DND-41 (cell line): ENCODE results near the gene TBC1D22A.

Experiments used
- ATAC-seq: fragments of 200-7000 bp; cut with Tn5 transposase; 3 replicates; pipeline ENCODE4 v1.9.1; 2021; ENCODE audit warnings: low read depth; ENCODE audit not compliant: insufficient read depth
- DNase-seq: peaks from one replicate; pipeline ENCODE4 v3.0.0-alpha.2; 2020
- H2AFZ ChIP-seq: 2 replicates; pipeline ENCODE4 v1.6.0; 2012; ENCODE audit warnings: low read depth, low read length
- H3K27ac ChIP-seq: 2 replicates; pipeline ENCODE4 v1.5.1; 2012; ENCODE audit warnings: low read length, inconsistent platforms
- H3K27me3 ChIP-seq: fragments of 200-600 bp; sonication (generic); 2 replicates; pipeline ENCODE4 v1.6.0; 2012; ENCODE audit warnings: low read length, mild to moderate bottlenecking, inconsistent platforms; ENCODE audit not compliant: insufficient read depth, poor library complexity
- H3K36me3 ChIP-seq: 2 replicates; pipeline ENCODE4 v1.5.1; 2012; ENCODE audit warnings: low read length, inconsistent platforms; ENCODE audit not compliant: insufficient read depth
- H3K4me1 ChIP-seq: 2 replicates; pipeline ENCODE4 v1.5.1; 2012; ENCODE audit warnings: mild to moderate bottlenecking, low read length; ENCODE audit not compliant: insufficient read depth
- H3K4me2 ChIP-seq: 2 replicates; pipeline ENCODE4 v1.6.0; 2012; ENCODE audit warnings: mild to moderate bottlenecking, moderate library complexity, low read length, inconsistent platforms; ENCODE audit not compliant: insufficient read depth
- H3K4me3 ChIP-seq, 2 experiments: fragments of 200-600 bp in 1 of 2; shearing (Covaris generic) in 1 of 2; 2 replicates each; pipeline ENCODE4 v1.5.1; 2012 to 2016; ENCODE audit warnings: inconsistent platforms in 2 of 2, low read length in 2 of 2, mild to moderate bottlenecking in 2 of 2, low read depth in 1 of 2, moderate library complexity in 1 of 2
- H3K79me2 ChIP-seq: 2 replicates; pipeline ENCODE4 v1.6.0; 2012; ENCODE audit warnings: low read length, inconsistent platforms; ENCODE audit not compliant: insufficient read depth
- H3K9ac ChIP-seq: 2 replicates; pipeline ENCODE4 v1.6.0; 2012; ENCODE audit warnings: low read depth, mild to moderate bottlenecking, inconsistent platforms, low read length, moderate library complexity
- H3K9me3 ChIP-seq: 2 replicates; pipeline ENCODE4 v1.5.1; 2012; ENCODE audit warnings: low read length, moderate library complexity, mild to moderate bottlenecking, inconsistent platforms; ENCODE audit not compliant: insufficient read depth, severe bottlenecking
- H4K20me1 ChIP-seq: 2 replicates; pipeline ENCODE4 v1.6.0; 2012; ENCODE audit warnings: low read length; ENCODE audit not compliant: insufficient read depth
- EZH2 ChIP-seq: IDR thresholded peaks from 3 replicates; pipeline ENCODE4 v1.6.1; 2012; ENCODE audit warnings: borderline replicate concordance, low read depth, mild to moderate bottlenecking, moderate library complexity, low read length, inconsistent platforms; ENCODE audit not compliant: severe bottlenecking
- TF ChIP-seq, protein P1 (sequence below): IDR thresholded peaks from 2 replicates; pipeline ENCODE4 v1.5.1; 2012; ENCODE audit warnings: borderline replicate concordance, low read length, moderate library complexity, mild to moderate bottlenecking; ENCODE audit not compliant: poor library complexity, severe bottlenecking; ENCODE audit errors: extremely low read depth

The TBC1D22A gene

DNA sequence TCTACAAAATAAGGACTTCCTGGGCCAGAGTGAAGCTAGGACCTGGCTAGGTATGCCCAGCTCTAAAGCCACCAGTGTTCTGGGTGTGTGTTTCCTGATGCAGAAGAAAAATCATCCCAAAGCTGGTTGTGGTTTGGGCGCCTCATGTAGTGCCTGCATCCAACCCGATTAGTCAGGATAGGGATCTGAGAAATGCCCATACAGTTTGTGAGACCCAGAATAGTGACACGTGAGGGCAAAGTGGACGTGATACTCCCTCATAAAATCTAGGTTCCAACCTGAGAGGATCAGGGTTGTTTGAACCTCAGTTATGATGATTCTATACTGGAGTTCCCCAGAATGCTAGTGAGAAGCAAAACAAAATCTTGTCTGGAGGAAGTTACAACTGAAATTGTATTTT, 238.4 kb downstream of the TBC1D22A start:
- Histone ChIP-seq H3K79me2 (no peaks in the 10 kb centered on the region), H3K27me3 (no peaks in the 10 kb centered on the region), H3K4me1 (no peaks in the 10 kb centered on the region), H2AFZ (no peak overlapping the region), H3K4me2 (no peak overlapping the region), H4K20me1 (no peaks in the 10 kb centered on the region), H3K27ac (no peak overlapping the region), H3K9me3 (no peaks in the 10 kb centered on the region), H3K9ac (no peak overlapping the region), H3K4me3 (no peak overlapping the region), H3K36me3 (peaks cover 38% of the 10 kb centered on the region)
- TF ChIP-seq EZH2 = no peak
- TF ChIP-seq, protein P1, sequence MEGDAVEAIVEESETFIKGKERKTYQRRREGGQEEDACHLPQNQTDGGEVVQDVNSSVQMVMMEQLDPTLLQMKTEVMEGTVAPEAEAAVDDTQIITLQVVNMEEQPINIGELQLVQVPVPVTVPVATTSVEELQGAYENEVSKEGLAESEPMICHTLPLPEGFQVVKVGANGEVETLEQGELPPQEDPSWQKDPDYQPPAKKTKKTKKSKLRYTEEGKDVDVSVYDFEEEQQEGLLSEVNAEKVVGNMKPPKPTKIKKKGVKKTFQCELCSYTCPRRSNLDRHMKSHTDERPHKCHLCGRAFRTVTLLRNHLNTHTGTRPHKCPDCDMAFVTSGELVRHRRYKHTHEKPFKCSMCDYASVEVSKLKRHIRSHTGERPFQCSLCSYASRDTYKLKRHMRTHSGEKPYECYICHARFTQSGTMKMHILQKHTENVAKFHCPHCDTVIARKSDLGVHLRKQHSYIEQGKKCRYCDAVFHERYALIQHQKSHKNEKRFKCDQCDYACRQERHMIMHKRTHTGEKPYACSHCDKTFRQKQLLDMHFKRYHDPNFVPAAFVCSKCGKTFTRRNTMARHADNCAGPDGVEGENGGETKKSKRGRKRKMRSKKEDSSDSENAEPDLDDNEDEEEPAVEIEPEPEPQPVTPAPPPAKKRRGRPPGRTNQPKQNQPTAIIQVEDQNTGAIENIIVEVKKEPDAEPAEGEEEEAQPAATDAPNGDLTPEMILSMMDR = no peak
- DNase-seq (no peak), ATAC-seq (no peak)

DNA sequence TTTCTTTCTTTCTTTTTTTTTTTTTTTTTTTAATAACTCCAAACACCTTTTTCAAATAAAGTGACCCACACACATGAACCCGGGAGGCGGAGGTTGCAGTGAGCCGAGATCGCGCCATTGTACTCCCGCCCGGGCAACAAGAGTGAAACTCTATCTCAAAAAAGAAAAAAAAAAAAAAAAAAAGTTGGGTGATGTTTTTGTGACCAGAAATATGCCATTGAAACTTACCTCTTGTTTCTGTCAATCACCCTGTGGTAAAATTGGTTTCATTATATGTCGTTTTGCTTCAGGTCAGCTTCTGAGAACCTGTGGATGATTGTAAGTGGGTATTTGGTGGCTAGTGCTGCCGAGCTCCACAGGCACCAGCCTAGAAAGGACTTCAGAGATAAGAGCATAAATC, 238.8 kb downstream of the TBC1D22A start:
- no peak overlapping the region for H3K4me3 ChIP-seq
- TF ChIP-seq, protein P1 = no peak
- TF ChIP-seq EZH2 = no peak
- no peak overlapping the region for H3K27ac ChIP-seq
- H3K4me2 ChIP-seq = no peak overlapping the region
- no peaks in the 10 kb centered on the region for H3K27me3 ChIP-seq
- no peaks in the 10 kb centered on the region for H3K79me2 ChIP-seq
- H3K4me1 ChIP-seq = no peaks in the 10 kb centered on the region
- no peaks in the 10 kb centered on the region for H3K9me3 ChIP-seq
- H2AFZ ChIP-seq = no peak overlapping the region
- H4K20me1 ChIP-seq = no peaks in the 10 kb centered on the region
- H3K36me3 ChIP-seq = peaks cover 38% of the 10 kb centered on the region
- ATAC-seq = no peak
- no peak overlapping the region for H3K9ac ChIP-seq
- no peak for DNase-seq

DNA sequence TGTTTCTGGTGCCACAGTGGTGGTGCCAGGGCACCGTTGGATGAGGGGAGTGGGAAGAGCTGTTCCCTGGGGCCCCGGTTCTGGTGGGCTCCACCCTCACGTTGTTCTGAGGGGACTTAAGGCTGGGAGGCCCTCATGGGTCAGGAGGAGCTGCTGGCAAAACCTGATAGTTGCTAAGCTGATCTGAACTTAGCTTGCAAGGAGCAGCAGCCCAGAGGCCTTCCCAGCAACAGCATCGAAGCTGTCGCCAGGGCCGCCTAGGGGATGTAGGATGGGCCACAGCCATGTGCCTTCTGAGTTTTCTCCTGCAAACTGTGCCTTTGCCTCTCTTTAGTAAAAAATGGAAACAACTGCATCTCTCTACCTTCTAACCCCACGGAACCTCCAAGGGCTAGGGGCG, 240.2 kb downstream of the TBC1D22A start:
- ATAC-seq (no peak; the same call in 2 of the 3 replicates), DNase-seq (no peak)
- Histone ChIP-seq H3K4me1 (no peaks in the 10 kb centered on the region), H3K36me3 (peaks cover 47% of the 10 kb centered on the region), H4K20me1 (no peaks in the 10 kb centered on the region), H2AFZ (no peak overlapping the region), H3K27me3 (no peaks in the 10 kb centered on the region), H3K79me2 (no peaks in the 10 kb centered on the region), H3K4me2 (no peak overlapping the region), H3K9ac (no peak overlapping the region), H3K9me3 (no peaks in the 10 kb centered on the region), H3K27ac (no peak overlapping the region), H3K4me3 (no peak overlapping the region)
- TF ChIP-seq EZH2 = no peak
- TF ChIP-seq, protein P1 = no peak
